Endothelial cell of umbilical vein (primary cell): Measurements from ENCODE around the gene VEPH1. TPM values are rescaled to one million over a fixed set of nuclear protein-coding genes. Genes with fewer than 3 reads are reported as not detected.

Experiments used
- BruUV-seq: library from RNA; stranded (reverse); fragments of 400-500 nt; replicated peaks from 2 replicates; lab custom pipeline; 2021; lab: Mats Ljungman, UMichigan
- CTCF ChIA-PET: fragments of 300-600, 350-600 bp; sonication (Branson Sonifier 250); formaldehyde crosslinking; loops from one replicate; lab custom pipeline; 2021; ENCODE audit warnings: antibody characterized with exemption, inconsistent platforms; lab: Charles Lee
- POLR2A ChIA-PET: fragments of 300-600, 350-600 bp; sonication (Branson Sonifier 250); formaldehyde crosslinking; loops from one replicate; lab custom pipeline; 2021; ENCODE audit warnings: antibody characterized with exemption, inconsistent platforms; lab: Charles Lee
- DNase-seq: peaks from one replicate; pipeline ENCODE4 v3.0.0-alpha.2; 2011; ENCODE audit warnings: low read depth, low spot score
- FAIRE-seq: peaks from 2 replicates; lab custom pipeline; 2011; peaks lifted over from hg19 to GRCh38; lab: Jason Lieb, UNC
- H2AFZ ChIP-seq: 2 replicates; pipeline ENCODE4 v1.6.0; 2012; ENCODE audit warnings: low read depth, low read length, control low read depth, inconsistent platforms
- H3K27ac ChIP-seq: 2 replicates; pipeline ENCODE4 v1.5.1; 2011; ENCODE audit warnings: low read depth, mild to moderate bottlenecking, control low read depth, low read length, moderate library complexity; ENCODE audit not compliant: insufficient read depth
- H3K27me3 ChIP-seq, 2 experiments: 2 replicates each; pipeline versions ENCODE4 v1.6.0 to v1.6.1; 2011; ENCODE audit warnings: low read length in 2 of 2, mixed read lengths in 1 of 2; ENCODE audit not compliant: control insufficient read depth in 2 of 2, insufficient read depth in 2 of 2
- H3K36me3 ChIP-seq, 2 experiments: 2 replicates in 1 of 2; 3 replicates in 1 of 2; pipeline ENCODE4 v1.5.1; 2011; ENCODE audit warnings: low read length in 2 of 2, mild to moderate bottlenecking in 1 of 2, moderate library complexity in 1 of 2; ENCODE audit not compliant: control insufficient read depth in 2 of 2, insufficient read depth in 2 of 2; ENCODE audit errors: extremely low read depth in 1 of 2
- H3K4me1 ChIP-seq: 3 replicates; pipeline ENCODE4 v1.5.1; 2011; ENCODE audit warnings: mild to moderate bottlenecking, low read length; ENCODE audit not compliant: control insufficient read depth, insufficient read depth; ENCODE audit errors: extremely low read depth
- H3K4me2 ChIP-seq: 2 replicates; pipeline ENCODE4 v1.6.1; 2011; ENCODE audit warnings: low read length, control low read depth, mixed read lengths; ENCODE audit not compliant: insufficient read depth
- H3K4me3 ChIP-seq, 3 experiments: fragments of 200-600 bp in 1 of 3; sonication (generic), shearing (Covaris generic) in 1 of 3; replicated peaks in 1 of 3; 2 replicates each; pipeline ENCODE4 v1.5.1; 2011 to 2016; ENCODE audit warnings: control low read depth in 3 of 3, low read length in 3 of 3, mild to moderate bottlenecking in 2 of 3, inconsistent platforms in 1 of 3, low read depth in 1 of 3, moderate library complexity in 1 of 3; ENCODE audit not compliant: insufficient read depth in 1 of 3
- H3K79me2 ChIP-seq: 2 replicates; pipeline ENCODE4 v1.6.0; 2012; ENCODE audit warnings: low read length, inconsistent platforms; ENCODE audit not compliant: control insufficient read depth, insufficient read depth
- H3K9ac ChIP-seq: replicated peaks from 2 replicates; pipeline ENCODE3; 2011; ENCODE audit warnings: low read length, control low read depth; ENCODE audit not compliant: insufficient read depth; ENCODE audit errors: extremely low read depth
- H3K9me1 ChIP-seq: replicated peaks from 3 replicates; pipeline ENCODE4 v1.6.0; 2011; ENCODE audit warnings: mild to moderate bottlenecking, low read length; ENCODE audit not compliant: control insufficient read depth, insufficient read depth; ENCODE audit errors: extremely low read depth
- H3K9me3 ChIP-seq: replicated peaks from 2 replicates; pipeline ENCODE4 v1.5.1; 2012; ENCODE audit warnings: low read length, inconsistent platforms; ENCODE audit not compliant: control insufficient read depth, insufficient read depth
- H4K20me1 ChIP-seq: replicated peaks from 2 replicates; pipeline ENCODE3; 2011; ENCODE audit warnings: mild to moderate bottlenecking, low read length; ENCODE audit not compliant: control insufficient read depth, insufficient read depth; ENCODE audit errors: extremely low read depth
- EZH2 ChIP-seq: IDR thresholded peaks from 2 replicates; pipeline ENCODE4 v1.6.1; 2012; ENCODE audit warnings: borderline replicate concordance, low read depth, mild to moderate bottlenecking, moderate library complexity, low read length, inconsistent platforms; ENCODE audit not compliant: severe bottlenecking
- FOS ChIP-seq: IDR thresholded peaks from 2 replicates; pipeline ENCODE4 v1.6.1; 2011; ENCODE audit warnings: mild to moderate bottlenecking, low read length, moderate library complexity, borderline replicate concordance; ENCODE audit not compliant: insufficient read depth
- GATA2 ChIP-seq: IDR thresholded peaks from 2 replicates; pipeline ENCODE4 v1.7.0; 2011; ENCODE audit warnings: low read depth, mild to moderate bottlenecking, moderate library complexity, mixed read lengths, low read length; ENCODE audit not compliant: insufficient read length, insufficient read depth
- JUN ChIP-seq: IDR thresholded peaks from 2 replicates; pipeline ENCODE4 v1.6.1; 2011; ENCODE audit warnings: borderline replicate concordance, low read depth; ENCODE audit not compliant: insufficient read length, insufficient read depth
- MYC ChIP-seq: IDR thresholded peaks from one replicate; pipeline ENCODE4 v1.6.1; 2011; ENCODE audit warnings: mild to moderate bottlenecking, low read depth, low read length
- POLR2A ChIP-seq: IDR thresholded peaks from 2 replicates; pipeline ENCODE4 v1.6.1; 2012; ENCODE audit warnings: low read depth, mild to moderate bottlenecking, control low read depth, low read length
- POLR2AphosphoS5 ChIP-seq: IDR thresholded peaks from 2 replicates; pipeline ENCODE4 v1.6.1; 2012; ENCODE audit warnings: low read depth, mild to moderate bottlenecking, control low read depth, low read length, moderate library complexity; ENCODE audit not compliant: insufficient read depth
- dilution Hi-C: fragments of 300-500 bp; cut with MboI; formaldehyde crosslinking; loops from one replicate; pipeline ENCODE4 v1.15.0; 2019; ENCODE audit warnings: low sequenced_read_pairs; ENCODE audit not compliant: extremely low pct_ligation_motif_present
- intact Hi-C: fragments of 100-400 bp; cut with micrococcal nuclease; formaldehyde crosslinking; loops from one replicate; pipeline ENCODE4 v1.10.0; 2022
- polyA plus RNA-seq, 4 experiments: library from polyadenylated mRNA; depleted of rRNA in 3 of 4; stranded (reverse) in 3 of 4; unstranded in 1 of 4; fragments of >200 nt; gene quantifications; 2 replicates each; pipeline versions ENCODE4 v1.2.1 to v1.2.3, GENCODE V29; 2011 to 2012; ENCODE audit warnings: missing spikeins in 1 of 4
- total RNA-seq: library from RNA; stranded (reverse); gene quantifications from 2 replicates; pipeline ENCODE4 v1.2.3, GENCODE V29; 2021
- TF ChIP-seq, protein P1 (sequence below), 2 donors: IDR thresholded peaks; 1 replicate in 1 of 2; 2 replicates in 1 of 2; pipeline ENCODE4 v1.5.1; 2011; ENCODE audit warnings: low read length in 2 of 2, mild to moderate bottlenecking in 2 of 2, moderate library complexity in 2 of 2, control low read depth in 1 of 2, inconsistent platforms in 1 of 2, low read depth in 1 of 2; ENCODE audit not compliant: insufficient read depth in 1 of 2; ENCODE audit errors: extremely low read depth in 1 of 2
- TF ChIP-seq, protein P2 (sequence below): IDR thresholded peaks from 2 replicates; pipeline ENCODE4 v1.6.1; 2011; ENCODE audit not compliant: insufficient read depth, insufficient read length

Gene VEPH1
- total and polyA plus RNA-seq, 2 donors (not counting 3 experiments of a cell fraction or from before 2014, with no cell fraction given) = 42.9 to 136 TPM

DNA sequence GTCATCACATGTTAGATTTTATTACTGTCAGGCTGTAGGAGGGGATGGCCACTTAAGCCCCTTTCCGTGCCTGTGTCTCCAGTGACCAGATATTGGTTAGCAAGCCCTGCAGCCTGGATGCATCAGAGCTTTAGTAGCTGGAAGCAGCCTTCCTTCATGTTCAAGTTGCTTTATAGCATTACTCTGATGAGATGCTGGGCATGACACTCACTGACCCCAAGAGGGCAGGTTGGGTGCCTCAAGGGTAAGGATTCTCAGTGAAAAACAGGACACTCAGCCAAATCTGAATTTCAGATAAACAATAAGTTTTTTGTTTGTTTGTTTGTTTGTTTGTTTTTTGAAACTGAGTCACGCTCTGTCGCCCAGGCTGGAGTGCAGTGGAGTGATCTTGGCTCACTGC, 135.0 kb downstream of the VEPH1 start:
- H3K9ac ChIP-seq = no peak overlapping the region
- dilution Hi-C loops (no loop called here), intact Hi-C loops (no loop called here)
- H3K9me3 ChIP-seq = no peaks in the 10 kb centered on the region
- peaks cover 27% of the 10 kb centered on the region for H3K4me1 ChIP-seq
- no peak overlapping the region for H2AFZ ChIP-seq
- H3K9me1 ChIP-seq = no peaks in the 10 kb centered on the region
- ChIA-PET POLR2A (interaction anchor here (0.6 kb wide), 1 partner anchor 118 kb away, joined by 4 read pairs; no protein-coding TSS in a partner anchor), CTCF (no interaction called here)
- TF ChIP-seq MYC = no peak
- no peak for TF ChIP-seq JUN
- TF ChIP-seq, protein P1, sequence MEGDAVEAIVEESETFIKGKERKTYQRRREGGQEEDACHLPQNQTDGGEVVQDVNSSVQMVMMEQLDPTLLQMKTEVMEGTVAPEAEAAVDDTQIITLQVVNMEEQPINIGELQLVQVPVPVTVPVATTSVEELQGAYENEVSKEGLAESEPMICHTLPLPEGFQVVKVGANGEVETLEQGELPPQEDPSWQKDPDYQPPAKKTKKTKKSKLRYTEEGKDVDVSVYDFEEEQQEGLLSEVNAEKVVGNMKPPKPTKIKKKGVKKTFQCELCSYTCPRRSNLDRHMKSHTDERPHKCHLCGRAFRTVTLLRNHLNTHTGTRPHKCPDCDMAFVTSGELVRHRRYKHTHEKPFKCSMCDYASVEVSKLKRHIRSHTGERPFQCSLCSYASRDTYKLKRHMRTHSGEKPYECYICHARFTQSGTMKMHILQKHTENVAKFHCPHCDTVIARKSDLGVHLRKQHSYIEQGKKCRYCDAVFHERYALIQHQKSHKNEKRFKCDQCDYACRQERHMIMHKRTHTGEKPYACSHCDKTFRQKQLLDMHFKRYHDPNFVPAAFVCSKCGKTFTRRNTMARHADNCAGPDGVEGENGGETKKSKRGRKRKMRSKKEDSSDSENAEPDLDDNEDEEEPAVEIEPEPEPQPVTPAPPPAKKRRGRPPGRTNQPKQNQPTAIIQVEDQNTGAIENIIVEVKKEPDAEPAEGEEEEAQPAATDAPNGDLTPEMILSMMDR (IDR thresholded peaks at IDR 0.05; ENCODE audit: extremely low read depth in 1 of 2, insufficient read depth in 1 of 2, low read depth in 1 of 2, low read length in 2 of 2) = no peak
- TF ChIP-seq POLR2A = no peak
- no peak for TF ChIP-seq POLR2AphosphoS5
- TF ChIP-seq EZH2 = no peak
- TF ChIP-seq GATA2 = no peak
- TF ChIP-seq FOS = no peak
- TF ChIP-seq, protein P2, sequence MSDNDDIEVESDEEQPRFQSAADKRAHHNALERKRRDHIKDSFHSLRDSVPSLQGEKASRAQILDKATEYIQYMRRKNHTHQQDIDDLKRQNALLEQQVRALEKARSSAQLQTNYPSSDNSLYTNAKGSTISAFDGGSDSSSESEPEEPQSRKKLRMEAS = no peak
- no peaks in the 10 kb centered on the region for H3K27me3 ChIP-seq
- FAIRE-seq (no peak), DNase-seq (no peak)
- H3K79me2 ChIP-seq = no peaks in the 10 kb centered on the region
- no TSS peak for BruUV-seq
- no peak overlapping the region for H3K4me3 ChIP-seq
- H3K36me3 ChIP-seq = peaks cover 0 to 6% of the 10 kb centered on the region in 2 experiments
- no peak overlapping the region for H3K4me2 ChIP-seq
- H3K27ac ChIP-seq = no peak overlapping the region
- no peaks in the 10 kb centered on the region for H4K20me1 ChIP-seq
